D721Med (cell line): ENCODE measurements around the gene ADH1B.
"Not testable (repeated sequence)": the region's sequence is repeated elsewhere in the genome, so short reads cannot be mapped to it uniquely, and the experiment has no call there.

ENCODE experiments used
- DNase-seq: peaks from one replicate; pipeline ENCODE4 v3.0.0; 2011; ENCODE audit warnings: low spot score; ENCODE audit not compliant: insufficient read length
- FAIRE-seq: peaks from 2 replicates; lab custom pipeline; 2011; peaks lifted over from hg19 to GRCh38; lab: Jason Lieb, UNC
- CTCF ChIP-seq: IDR thresholded peaks from 2 replicates; pipeline ENCODE4 v1.5.1; 2012; ENCODE audit warnings: mild to moderate bottlenecking, control low read depth; ENCODE audit not compliant: insufficient read depth; ENCODE audit errors: missing control alignments

ADH1B gene

GRCh38 chr4:99321241-99322191 lies at the start of gene ADH1B:
ADH1B (minus strand) TSS chr4:99321401; CDS start chr4:99321331, 70 bp downstream.
- DNase-seq = no peak
- FAIRE-seq = no peak
- TF ChIP-seq CTCF = no peak

- FAIRE-seq, DNase-seq: not testable (repeated sequence)
Measured at GRCh38 chr4:99367817-99368216, 46.6 kb upstream of the ADH1B start.

GRCh38 chr4:99366491-99366890 lies 45.3 kb upstream of the ADH1B start:
- no peak for FAIRE-seq
- no peak for DNase-seq
- no peak for TF ChIP-seq CTCF

GRCh38 chr4:99362768-99363167 lies 41.6 kb upstream of the ADH1B start:
- DNase-seq (no peak), FAIRE-seq (no peak)
- no peak for TF ChIP-seq CTCF

- FAIRE-seq (no peak), DNase-seq (no peak)
- no peak for TF ChIP-seq CTCF
Measured at GRCh38 chr4:99361899-99362275, 40.7 kb upstream of the ADH1B start.

GRCh38 chr4:99361268-99361898 lies 40.2 kb upstream of the ADH1B start:
- DNase-seq (no peak), FAIRE-seq (no peak)
- no peak for TF ChIP-seq CTCF

GRCh38 chr4:99359480-99360204 lies 38.4 kb upstream of the ADH1B start:
- no peak for DNase-seq
- TF ChIP-seq CTCF = no peak
- FAIRE-seq = no peak
